ENCODE measurements around the gene LRFN5. TPM values are rescaled to one million over a fixed set of nuclear protein-coding genes. Genes with fewer than 3 reads are reported as not detected.

LRFN5 gene
- total and polyA plus RNA-seq, 2 of the 8 experiments (the other 6 are each of a cell fraction or from before 2014, with no cell fraction given), result 0.85 to 4.7 TPM

GRCh38 chr14:41743140-41743539, 136.5 kb downstream of the LRFN5 start (continued):
- TF ChIP-seq CHD7 (IDR thresholded peaks at IDR 0.05; ENCODE audit: insufficient replicate concordance, low read length) (no peak), RXRA (IDR thresholded peaks at IDR 0.05; ENCODE audit: insufficient read depth, low read depth, low read length) (no peak), TEAD4 (IDR thresholded peaks at IDR 0.05; ENCODE audit: low read depth, low read length) (no peak), USF2 (IDR thresholded peaks at IDR 0.05; ENCODE audit: low read length) (no peak), JUN (IDR thresholded peaks at IDR 0.05; ENCODE audit: low read depth, low read length) (no peak), FOSL1 (IDR thresholded peaks at IDR 0.05; ENCODE audit: insufficient read depth, low read depth, low read length) (no peak), CTCF (IDR thresholded peaks at IDR 0.05; ENCODE audit: control extremely low read depth in 1 of 3, insufficient read depth in 1 of 3, low read depth in 1 of 3, low read length in 3 of 3) (no peak), GTF2F1 (IDR thresholded peaks at IDR 0.05; ENCODE audit: borderline replicate concordance, low read depth, low read length) (no peak)

Measured in H1 (cell line).